ENCODE measurements around the gene ZNF497. TPM values are rescaled to one million over a fixed set of nuclear protein-coding genes. Genes with fewer than 3 reads are reported as not detected.
A peak's percentile ranks its signal among the peaks of the same experiment; 100 is the strongest.

The ZNF497 gene
- total and polyA plus RNA-seq, 9 of the 15 experiments (the other 6 are each of a cell fraction or from before 2014, with no cell fraction given): 0.06 to 0.98 (median 0.44) TPM; not detected in 1

- TF ChIP-seq ATF4 (CRISPR knock-in tag; IDR thresholded peaks at IDR 0.05) (no peak), ILK (tag; IDR thresholded peaks at IDR 0.05; ENCODE audit: borderline replicate concordance, low read depth) (no peak), BRD4 (IDR thresholded peaks at IDR 0.05) (no peak), HMGN3 (IDR thresholded peaks at IDR 0.05; ENCODE audit: borderline replicate concordance, extremely low read depth, insufficient read length, low read depth, low read length) (peak; percentile 62), ZBTB7A (IDR thresholded peaks at IDR 0.05; ENCODE audit: borderline replicate concordance, control insufficient read depth, low read depth, low read length) (peak; percentile 69; the same call in 1 of the 2 replicates), STAG1 (CRISPR knock-in tag; IDR thresholded peaks at IDR 0.05; ENCODE audit: borderline replicate concordance) (no peak), ZNF280A (IDR thresholded peaks at IDR 0.05; ENCODE audit: low read depth, partially characterized antibody) (no peak), SMARCC2 (IDR thresholded peaks at IDR 0.05; ENCODE audit: low read depth) (no peak), TEAD1 (CRISPR knock-in tag; IDR thresholded peaks at IDR 0.05) (0 out of 4 replicates have a peak, but pooled peaks of 1 of the 2 experiments have one; percentile 58), YY1 (IDR thresholded peaks at IDR 0.05; ENCODE audit: borderline replicate concordance in 1 of 3, control insufficient read depth in 1 of 3, extremely low read depth in 1 of 3, insufficient read depth in 3 of 3, insufficient read length in 1 of 3, insufficient replicate concordance in 2 of 3, low read depth in 1 of 3, low read length in 2 of 3) (no peak), HSF4 (CRISPR knock-in tag; IDR thresholded peaks at IDR 0.05; ENCODE audit: borderline replicate concordance) (no peak), SP1 (CRISPR knock-in tag; IDR thresholded peaks at IDR 0.05) (peak; percentile 68), RFX5 (IDR thresholded peaks at IDR 0.05; ENCODE audit: low read depth, low read length) (no peak), HNRNPLL (IDR thresholded peaks at IDR 0.05; ENCODE audit: low read depth, low read length, poor library complexity, severe bottlenecking) (peak; percentile 19), E2F3 (CRISPR knock-in tag; IDR thresholded peaks at IDR 0.05) (no peak), ZNF830 (CRISPR knock-in tag; IDR thresholded peaks at IDR 0.05) (no peak), ZNF740 (CRISPR knock-in tag; IDR thresholded peaks at IDR 0.05) (peak; percentile 74), ZNF740 (tag; IDR thresholded peaks at IDR 0.05) (no peak), C11orf30 (IDR thresholded peaks at IDR 0.05; ENCODE audit: low read depth) (no peak), ZNF121 (CRISPR knock-in tag; conservative IDR thresholded peaks at IDR 0.05) (no peak), GABPB2 (CRISPR knock-in tag; conservative IDR thresholded peaks at IDR 0.05) (no peak), RBM15 (IDR thresholded peaks at IDR 0.05; ENCODE audit: insufficient read depth, low read length) (no peak), ZNF431 (CRISPR knock-in tag; IDR thresholded peaks at IDR 0.05) (no peak), RNF2 (IDR thresholded peaks at IDR 0.05) (0 out of 2 replicates have a peak, but pooled peaks have one; percentile 18)
Observed at GRCh38 chr19:58346961-58347929, 15.3 kb downstream of the ZNF497 start (continued).

Measured in K562 (cell line).